Measurements from ENCODE around the gene EPOP.

EPOP gene

DNA sequence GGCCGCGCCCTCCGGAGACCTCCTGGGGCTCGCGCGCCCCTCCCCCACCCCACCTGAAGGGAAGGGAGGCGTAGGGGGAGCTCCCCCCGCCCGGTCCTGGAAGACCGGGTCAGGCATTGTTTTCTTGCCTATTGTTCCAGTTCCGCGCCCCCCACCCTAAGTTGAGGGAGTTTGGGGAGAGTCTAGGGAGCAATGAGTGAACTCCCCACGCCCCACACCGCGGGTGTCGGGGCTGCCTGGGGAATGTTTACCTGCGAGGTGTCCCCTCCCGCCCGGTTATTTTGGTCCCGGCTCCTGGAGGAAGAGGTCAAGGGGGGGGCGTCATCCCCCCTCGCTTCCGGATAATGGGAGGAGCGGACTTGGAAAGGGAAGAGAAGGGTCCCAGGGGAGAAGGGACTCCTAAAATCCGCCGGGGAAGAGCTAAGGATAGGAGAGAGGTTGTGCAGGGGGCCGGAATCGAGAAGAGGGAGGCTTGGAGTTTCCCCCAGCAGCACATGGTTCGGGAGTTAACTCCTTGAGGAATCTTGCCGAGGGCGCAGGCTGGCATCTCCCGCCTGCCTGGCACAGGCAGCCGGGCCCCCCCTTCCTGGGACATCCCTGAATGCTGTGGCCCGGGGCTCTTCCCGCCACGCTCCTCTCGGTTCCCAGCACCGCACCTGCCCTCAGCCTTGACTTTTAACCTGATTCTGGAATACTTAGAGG is 31.2 kb upstream of the EPOP start:
- peak; percentile 68 for DNase-seq (ENCODE audit: low spot score)

DNA sequence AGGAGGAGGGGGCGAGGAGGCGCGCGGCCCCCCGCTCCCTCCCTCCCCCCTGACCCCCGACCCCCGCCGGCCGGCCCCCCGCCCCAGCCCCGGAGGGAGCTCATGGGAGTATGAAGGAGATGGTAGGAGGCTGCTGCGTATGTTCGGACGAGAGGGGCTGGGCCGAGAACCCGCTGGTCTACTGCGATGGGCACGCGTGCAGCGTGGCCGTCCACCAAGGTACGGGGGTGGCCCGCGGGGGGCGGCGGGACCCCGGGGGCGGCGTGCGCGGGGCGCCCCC is 30.7 kb upstream of the EPOP start:
- peak; percentile 57 for DNase-seq (ENCODE audit: low spot score)

DNA sequence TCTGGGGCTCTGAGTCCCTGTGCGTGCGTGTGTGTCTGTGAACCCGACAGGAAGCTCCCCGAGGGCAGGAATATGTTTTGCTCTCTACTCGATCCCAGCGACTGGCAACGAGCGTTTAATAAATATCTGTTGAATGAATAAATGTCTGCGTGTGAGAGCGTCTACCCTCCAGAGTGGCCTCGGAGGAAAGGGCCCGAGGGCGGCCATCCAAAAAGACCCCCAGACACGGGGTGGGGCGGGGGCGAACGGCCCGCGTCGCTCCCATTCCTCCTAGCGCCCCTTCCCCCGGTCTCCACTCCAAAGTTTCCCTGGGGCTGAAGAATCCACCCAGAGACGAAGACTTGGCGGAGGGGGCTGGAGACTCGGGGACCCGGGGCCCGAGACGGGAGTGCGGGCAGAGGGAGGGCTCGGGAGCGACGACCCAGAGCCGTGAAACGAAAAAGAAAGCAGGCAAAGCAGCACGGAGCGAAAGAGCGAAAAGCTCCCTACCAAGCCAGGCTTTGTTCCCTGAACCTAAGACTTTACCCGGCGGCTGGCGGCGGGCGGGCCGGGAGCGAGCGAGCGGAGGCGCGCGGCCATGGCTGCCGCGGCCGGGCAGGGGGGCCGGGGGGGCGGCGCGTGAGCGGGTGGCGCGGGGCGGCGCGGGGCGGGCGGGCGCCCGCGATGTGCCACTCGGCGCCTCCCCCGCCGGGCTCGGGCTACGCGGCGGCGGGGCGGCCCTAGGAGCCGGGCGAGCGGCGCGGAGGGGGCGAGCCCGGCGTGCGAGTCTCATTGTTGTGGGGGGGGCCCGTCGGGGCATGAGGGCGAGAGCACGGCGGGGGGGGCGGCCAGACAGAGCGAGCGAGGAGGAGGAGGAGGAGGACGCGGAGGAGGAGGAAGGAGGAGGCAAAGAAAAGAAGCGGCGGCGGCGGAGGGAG is 30.1 kb upstream of the EPOP start, which contains the start of gene MLLT6:
TSS of gene MLLT6 (plus strand) at position 668 of the 917 bp plus-strand sequence. CDS start 360 bp downstream, outside the sequence.
- DNase-seq (ENCODE audit: low spot score): peak; percentile 94

DNA sequence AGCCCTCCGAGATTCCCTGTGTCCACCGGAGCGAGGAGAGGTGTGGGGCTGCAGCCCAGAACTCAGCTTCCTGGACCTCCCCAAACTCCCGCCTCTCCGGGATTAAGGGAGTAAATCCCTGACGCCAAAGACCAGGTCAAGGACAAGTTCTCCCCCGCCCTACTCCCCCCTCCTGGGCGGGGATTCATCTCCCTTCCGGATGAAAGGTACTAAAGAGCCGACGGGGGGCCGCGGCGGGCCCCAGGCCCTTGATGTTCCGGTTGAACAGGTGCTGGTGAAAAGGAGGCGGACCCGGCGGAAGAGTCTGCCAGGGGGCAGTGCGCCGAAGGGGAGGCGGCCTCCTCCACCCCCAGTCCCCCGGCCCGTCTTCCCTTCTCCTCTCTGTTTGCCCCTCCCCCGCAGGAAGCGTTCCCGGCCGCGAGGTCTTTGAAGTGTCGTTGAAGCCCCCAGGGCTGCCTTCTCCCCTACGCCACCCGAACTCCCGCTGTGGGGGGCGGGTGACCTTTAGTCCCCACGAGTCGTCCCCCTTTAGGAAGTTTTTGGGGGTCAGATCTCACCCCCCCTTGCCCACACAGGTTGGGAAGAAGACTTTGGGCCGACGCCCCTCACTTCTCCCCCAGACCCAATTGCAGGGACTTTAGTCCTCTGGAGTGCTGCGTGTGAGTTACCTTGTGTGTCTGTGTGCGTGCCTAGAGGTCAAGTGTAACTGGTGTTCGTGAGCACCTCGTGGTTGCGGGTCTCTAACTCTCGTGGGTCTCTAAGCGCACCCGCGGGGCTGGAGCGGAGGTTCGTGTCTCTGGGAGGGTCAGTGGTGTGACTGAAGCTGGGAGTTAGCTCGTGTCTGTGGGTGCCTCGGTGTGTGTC is 29.2 kb upstream of the EPOP start:
- peak; percentile 52 for DNase-seq (ENCODE audit: low spot score)

DNA sequence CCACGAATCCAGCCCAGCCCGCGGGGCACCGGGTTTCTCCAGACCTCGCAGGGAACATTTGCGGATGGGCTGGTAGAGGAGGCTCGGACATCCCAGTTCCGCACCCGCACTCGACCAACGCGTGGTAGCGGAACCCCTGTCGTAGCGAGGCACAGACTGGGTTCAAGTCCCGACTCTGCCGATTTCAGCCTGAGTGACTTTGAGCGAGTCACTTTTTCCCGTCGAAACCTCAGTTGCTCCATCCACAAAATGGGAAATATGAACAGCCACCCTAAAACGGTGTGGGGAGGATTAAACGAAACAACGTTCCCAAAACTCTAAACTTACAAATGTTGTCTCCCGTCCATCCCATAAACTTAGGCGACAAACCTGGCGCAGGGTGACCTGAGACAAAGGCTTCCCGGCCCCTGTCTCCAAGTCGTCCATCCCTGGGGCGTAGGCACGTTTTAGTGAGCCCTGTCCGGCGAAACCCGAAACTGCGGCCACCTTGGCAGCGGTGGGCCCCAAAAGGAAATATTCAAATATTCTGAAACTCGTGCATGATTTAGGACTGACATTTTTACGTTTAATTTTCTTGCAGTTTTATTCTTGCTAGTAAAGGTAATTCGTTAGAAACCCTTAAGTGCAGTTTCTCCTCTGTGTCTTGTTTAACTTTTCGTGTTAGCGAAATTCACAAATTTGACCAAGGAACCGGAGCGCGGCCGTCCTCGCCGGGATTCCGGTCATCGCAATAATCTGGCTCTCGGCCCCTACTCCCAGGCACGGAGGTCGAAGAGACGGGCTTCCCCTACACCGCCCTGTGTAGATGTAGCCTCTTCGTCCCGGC is 28.4 kb upstream of the EPOP start:
- DNase-seq (ENCODE audit: low spot score): no peak

DNA sequence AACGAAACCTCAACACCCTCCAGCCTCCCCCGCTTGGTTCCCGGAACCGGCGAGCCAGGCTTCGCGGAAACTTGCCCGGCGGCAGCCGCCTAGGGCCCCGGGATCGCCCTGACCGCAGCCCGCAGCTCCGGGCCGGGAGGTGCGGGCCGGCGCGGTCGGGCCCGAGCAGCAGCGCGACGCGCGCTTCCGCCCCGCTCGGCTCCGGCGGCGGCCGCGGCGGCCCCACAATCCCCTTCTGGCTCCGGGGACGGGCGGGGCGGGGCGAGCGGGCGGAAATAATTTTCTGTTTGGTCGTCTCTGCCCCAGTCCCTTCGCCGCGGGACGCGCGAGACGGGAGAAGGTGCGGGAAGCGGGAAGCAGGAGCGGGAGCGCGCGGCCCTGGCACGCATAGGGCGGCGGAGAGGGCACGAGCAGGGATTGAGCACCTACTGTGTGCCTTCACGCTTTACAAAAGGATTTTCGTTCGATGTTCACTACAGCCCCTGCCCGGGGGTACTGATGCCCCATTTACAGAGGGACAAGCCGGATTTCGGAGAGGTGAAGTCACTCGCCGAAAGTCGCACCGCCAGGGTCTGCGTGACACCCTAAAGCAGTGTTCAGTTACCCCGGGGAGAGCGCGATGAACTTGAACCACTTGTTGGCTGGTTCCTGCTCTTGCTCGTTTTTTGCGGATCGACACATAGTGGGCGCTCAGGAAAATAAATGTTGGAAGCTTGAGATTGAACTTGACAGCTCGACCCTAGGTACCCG is 27.6 kb upstream of the EPOP start:
- DNase-seq (ENCODE audit: low spot score): peak; percentile 95

DNA sequence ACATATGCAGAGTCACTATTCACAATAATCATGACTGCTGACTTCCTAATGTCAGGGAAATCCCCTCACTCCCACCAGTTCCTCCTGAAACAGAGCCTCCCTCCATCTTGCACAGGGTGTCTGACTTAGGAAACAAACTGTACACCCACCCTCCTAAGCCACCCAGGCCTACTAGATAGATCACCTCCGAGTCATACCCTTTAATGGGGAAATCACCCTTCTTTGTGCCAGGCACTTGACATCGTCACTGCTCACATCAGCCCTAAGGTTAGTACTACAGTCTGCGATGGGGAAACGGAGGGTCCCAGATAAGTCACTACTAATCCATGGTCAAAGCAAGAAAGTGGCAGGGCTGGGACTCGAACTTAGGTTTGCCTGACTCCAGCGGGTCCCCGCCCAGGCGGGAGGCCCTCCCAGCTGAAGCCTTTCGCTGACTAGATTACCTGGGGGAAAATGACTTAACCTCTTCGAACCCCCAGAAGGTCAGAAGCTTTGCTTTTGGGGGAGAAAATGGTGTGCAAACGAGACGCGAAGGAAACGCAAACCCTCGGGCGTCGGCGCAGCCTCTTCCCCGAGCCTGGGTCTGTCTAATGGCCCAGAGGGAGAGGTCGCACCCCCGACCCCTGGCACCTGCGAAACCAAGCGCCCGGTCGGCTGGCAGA is 26.9 kb upstream of the EPOP start:
- peak; percentile 31 for DNase-seq (ENCODE audit: low spot score)

DNA sequence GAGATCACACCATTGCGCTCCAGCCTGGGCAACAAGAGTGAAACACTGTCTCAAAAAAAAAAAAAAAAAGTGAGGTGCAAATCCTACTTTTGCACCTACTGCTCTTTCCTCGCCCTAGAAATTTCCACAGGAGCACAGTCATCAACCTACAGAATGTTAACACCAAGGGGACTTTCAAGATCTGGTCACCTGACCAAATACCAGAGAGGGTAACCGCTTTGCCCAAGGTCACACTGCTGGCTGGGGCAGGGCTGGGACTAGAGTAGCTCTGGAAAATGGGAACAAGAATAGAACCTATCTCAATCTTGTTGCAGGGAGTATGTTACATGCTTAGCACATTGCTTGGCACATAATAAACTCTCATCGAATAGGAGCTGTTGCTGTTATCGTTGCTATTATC is 24.0 kb upstream of the EPOP start:
- DNase-seq (ENCODE audit: low spot score): no peak

DNA sequence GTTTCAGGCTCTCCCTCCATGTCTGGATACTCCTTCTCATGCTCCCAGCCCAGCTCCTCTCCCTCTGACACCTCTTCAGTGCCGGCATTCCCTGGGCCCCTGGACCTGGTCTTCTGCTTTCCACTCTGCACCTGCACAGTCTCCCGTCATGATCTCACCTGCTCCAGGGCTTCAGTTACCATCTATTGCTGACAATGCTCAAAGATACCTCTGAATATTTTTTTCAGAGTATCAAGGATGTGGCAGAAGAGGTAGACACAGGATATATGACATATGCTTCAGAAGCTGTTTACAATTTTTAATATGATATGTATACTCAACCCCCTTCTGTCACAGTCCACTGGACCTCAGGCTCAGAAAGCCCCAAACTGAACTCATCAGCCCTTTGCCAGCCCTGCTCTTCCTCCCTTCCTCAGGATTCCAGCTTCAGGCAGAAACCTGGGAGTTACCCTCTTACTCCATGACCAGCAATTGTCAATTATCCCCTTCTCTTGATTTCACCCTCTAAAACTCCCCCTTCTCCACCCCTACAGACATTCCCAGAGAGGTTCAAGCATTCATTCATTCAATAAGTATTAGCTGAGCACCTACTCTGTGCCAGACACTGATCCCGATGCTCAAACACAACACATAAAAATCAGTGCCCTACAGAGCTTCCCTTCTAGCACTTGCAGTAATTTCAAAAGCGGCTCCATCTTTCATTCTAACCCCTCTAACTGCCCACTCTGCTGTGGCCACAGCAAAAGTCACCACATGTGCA is 22.5 kb upstream of the EPOP start:
- no peak for DNase-seq (ENCODE audit: low spot score)

DNA sequence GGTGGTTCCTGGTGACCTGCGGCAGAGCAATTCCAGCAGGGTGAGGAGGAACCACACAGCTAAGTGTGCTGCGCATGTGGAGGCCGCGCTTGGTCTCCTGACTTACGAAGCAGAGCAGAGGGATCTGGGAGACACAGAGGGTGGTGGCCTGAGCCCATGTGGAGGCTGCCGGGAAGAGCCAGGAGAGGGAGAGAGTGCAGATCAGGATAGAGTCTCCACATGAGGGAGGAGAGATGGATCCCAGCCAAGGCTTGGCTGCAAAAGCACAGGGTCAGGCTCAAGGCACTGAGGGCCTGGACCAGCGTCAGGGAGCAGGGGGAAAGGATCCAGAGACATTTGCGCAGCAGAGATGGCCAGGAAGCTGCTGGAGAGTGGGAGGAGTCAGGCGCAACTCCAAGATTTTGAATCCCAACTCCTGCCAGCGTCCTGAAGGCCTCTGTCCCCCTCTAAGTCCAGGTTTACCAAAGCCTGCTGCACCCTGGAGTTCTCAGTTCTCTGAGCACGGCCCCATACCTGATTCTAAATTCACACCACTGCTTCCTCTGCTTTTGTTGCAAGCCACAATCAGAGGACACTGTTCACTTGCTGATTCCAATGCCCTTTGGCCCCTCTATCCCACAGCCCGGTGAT is 19.1 kb upstream of the EPOP start:
- DNase-seq (ENCODE audit: low spot score): peak; percentile 76

DNA sequence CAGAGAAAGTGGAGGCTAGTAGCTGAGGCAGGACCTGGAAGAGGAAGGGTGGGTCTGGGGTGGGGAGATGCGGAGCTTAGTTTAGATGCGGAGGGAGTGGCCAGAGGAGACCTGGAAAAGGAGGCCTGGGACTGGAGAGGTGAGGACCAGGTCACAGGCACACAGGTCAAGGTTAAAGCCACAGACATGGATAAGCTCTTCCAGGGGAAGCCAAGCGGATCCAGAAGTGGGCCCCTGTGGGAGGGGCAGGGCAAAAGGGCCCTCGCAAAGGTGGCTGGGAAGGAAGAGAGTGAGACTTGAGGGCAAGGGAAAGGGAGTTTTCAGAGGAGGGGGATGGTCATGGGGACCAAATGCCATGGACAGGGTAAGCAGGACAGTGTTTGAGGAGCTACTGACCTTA is 16.4 kb upstream of the EPOP start:
- no peak for DNase-seq (ENCODE audit: low spot score)

DNA sequence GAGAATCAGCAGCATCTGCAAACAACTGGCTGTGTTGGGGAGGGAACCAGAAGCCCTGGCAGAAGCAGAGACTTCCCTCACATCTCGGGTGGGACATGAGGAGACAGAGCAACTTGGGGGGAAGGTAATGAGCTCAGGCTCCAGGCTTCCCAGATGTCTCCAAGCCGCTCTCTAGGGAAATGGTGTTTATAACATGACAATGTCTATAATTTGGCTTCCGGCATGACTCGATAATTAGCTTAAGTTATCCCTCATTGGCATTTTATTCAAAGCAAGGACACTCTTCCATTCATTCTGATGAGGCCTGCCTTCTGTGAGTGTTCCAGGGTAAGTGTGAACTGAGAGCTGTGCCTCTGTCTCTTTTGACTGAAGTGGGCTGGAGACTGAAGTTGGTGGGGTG is 15.6 kb upstream of the EPOP start:
- no peak for DNase-seq (ENCODE audit: low spot score)

DNA sequence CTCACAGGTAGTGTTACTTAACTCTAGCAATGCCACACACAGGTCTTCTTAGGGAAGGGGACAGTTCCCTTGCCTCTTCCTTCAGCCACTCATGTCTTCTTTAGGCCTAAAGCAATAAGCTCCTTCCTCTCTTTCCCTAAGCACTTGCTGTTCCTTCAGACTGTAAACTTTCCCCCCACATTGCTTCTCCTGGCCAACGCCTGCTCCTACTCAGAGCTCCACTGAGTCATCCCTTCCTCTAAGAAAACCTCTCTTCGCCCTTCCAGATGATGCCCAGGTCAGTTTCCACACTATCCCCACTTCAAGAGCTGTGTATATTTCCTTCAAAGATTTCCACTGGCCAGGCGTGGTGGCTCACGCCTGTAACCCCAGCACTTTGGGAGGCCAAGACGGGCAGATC is 12.5 kb upstream of the EPOP start:
- peak; percentile 54 for DNase-seq (ENCODE audit: low spot score)

DNA sequence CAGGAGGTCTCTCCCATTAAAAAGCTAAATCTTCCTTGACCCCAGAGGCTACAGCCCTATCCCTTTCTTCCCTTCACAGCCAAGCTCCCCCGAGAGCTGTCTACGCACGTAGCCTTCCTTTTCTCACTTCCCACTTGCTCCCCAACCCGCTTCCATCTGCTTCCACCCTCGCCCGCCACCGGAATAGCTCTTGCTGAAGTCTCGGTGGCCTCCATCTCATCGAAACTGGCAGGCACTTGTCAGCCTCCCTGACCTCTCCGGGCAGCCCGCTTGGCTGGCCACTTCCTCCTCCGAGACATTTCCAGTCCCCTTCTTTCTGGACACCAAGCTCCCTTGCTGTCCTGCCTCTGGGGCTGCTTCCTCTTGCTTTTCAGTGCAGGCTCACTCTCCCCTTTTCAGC is 10.7 kb upstream of the EPOP start:
- no peak for DNase-seq (ENCODE audit: low spot score)

DNA sequence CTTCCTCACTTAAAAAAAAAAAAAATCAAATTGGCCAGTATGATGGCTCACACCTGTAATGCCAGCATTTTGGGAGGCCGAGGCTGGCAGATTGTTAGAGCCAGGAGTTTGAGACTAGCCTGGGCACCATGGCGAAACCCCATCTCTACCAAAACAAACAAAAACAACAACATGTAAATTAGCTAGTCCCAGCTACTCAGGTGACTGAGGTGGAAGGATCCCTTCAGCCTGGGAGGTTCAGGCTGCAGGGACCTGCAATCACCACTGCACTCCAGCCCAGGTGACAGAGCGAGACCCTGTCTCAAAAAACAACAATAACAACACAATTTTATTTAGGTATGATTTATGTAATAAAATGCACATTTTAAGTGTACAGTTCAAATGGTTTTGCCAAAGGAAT is 6.3 kb upstream of the EPOP start:
- no peak for DNase-seq (ENCODE audit: low spot score)

DNA sequence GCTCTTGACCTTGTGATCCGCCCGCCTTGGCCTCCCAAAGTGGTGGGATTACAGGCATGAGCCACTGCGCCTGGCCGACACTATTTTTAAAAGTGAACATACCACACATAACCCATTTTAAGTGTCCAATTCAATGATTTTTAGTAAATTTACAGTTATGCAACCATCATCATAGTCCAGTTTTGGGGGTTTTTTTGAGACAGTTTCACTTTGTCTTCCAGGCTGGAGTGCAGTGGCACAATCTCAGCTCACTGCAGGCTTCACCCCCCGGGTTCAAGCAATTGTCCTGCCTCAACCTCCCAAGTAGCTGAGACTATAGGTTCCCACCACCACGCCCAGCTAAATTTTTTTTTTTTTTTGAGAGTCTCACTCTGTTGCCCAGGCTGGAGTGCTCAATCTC is 3.1 kb upstream of the EPOP start:
- DNase-seq (ENCODE audit: low spot score): no peak

DNA sequence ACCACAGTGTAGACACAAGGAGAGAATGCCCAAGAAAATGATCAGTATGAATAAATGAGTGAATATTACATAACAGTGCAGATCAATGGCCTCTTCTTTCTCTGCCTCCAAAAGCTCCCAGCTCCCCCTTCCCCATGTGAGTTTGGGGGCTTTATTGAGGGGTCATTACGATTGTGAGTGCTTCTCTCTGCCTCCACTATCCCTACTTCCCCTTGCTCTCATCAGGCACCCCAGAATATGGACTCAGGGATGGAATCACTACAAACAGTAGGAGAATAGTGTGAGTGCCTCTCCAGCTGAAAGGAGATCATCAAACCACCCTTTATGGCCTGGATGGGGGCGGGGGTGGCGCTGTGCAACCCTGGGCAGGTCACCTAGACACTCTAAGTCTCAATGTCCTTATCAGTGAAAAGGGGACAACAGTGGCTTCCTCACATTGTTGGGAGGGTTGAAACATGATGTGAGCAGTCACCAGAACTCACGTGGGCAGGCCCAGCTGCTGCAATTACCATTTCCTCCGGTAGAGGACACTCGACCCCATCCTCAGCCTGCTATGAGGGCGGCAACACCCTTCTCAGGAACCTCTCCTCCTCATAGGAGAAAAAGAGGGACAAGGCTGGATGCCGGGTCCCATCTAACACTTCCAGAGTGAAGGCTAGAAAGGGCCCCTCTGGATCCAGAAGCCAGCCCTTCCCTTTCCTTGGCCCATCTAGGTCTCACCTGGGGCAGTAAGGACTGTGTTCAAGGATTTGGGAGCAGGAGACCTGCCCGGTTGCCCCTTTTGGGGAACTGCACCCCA is 2.1 kb upstream of the EPOP start:
- peak; percentile 94 for DNase-seq (ENCODE audit: low spot score)

DNA sequence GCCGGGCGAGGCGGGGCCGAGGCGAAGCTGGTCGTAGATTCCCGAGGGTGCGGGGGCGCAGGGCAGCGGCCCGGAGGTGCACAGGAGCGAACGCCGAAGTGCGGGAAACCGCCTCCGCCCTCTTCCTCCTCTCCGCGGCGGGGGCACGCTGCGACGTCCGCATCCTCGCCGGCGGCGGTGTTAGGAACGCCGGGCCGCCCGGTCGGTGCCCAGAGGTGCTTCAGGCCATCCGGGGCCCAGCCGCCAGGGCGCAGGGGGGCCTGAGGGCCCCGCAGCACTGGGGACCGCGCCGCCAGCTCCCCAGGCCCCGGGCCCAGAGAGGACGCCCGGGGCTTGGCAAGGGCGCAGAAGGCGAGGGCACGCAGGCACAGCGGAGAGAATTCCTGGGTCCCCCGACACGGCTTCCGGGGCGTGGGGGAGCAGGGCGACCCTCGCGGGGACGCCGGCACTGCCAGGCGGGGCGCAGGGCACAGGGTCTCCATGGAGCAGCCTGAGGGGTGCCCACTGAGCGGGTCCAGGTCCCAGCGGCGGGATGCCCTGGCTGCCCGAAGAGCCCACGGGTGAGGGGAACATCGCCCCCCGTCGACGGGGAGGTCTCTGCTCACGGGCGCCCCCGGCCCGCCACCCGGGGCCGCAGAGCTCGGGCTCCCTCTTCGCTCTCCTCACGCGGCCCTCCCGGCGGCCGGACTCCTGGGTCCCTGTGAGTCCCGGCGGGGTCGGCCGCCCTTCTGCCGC is 576 bp downstream of the EPOP start:
- DNase-seq (ENCODE audit: low spot score): no peak

Measured in GM03348 (cell line).